ENCODE results near the gene DDX47.

DDX47 gene

DNA sequence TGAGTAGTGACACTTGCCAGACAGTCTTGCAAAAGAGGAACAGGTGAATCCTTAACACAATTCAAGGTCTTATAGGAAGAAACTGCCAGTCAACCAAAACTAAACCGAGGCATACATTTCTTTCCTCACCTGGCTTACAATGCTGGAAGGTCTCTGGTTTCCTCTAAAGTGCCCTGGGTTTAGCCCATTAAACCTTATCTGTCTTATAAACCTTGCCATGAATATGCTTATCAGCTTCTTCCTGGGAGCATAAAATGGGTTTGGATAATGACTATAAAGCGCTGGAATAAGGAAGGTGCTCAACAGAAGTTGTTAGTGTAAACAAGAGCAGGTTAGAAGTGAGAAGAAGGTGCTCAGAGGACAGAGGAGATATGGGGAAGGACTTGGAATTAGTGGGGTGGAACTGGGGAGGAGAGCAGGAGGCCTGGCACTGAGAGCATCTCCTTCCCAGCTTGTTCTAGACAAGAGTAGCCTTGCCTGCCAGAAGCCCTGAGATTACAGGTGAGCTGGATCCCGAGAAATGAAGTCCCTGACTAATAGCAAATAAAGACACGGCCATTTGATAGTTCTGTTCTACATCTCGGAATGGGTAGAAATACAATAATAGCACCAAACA, 64.1 kb downstream of the DDX47 start:
- no peak for DNase-seq

- DNase-seq: no peak
Measured at GRCh38 chr12:12877781-12878455, 64.8 kb downstream of the DDX47 start.

All from CD4-positive, alpha-beta T cell treated with Interleukin-10 for 1 hour (primary cell).